Endothelial cell (in vitro differentiated cells): ENCODE data around the gene CHRNA3. TPM values are rescaled to one million over a fixed set of nuclear protein-coding genes. Genes with fewer than 3 reads are reported as not detected.

Experiments used
- DNase-seq: peaks from one replicate; pipeline ENCODE4 v3.0.0; 2021; ENCODE audit warnings: low spot score
- H3K27ac Mint-ChIP-seq: one replicate; pipeline ENCODE4 v1.8.0; 2021; ENCODE audit warnings: mixed read lengths, inconsistent platforms; ENCODE audit not compliant: unreplicated experiment
- H3K27me3 Mint-ChIP-seq: one replicate; pipeline ENCODE4 v1.8.0; 2021; ENCODE audit warnings: mild to moderate bottlenecking, moderate library complexity, mixed read lengths, inconsistent platforms; ENCODE audit not compliant: unreplicated experiment
- H3K36me3 Mint-ChIP-seq: one replicate; pipeline ENCODE4 v1.8.0; 2021; ENCODE audit warnings: mild to moderate bottlenecking, low read depth, mixed read lengths, inconsistent platforms; ENCODE audit not compliant: unreplicated experiment
- H3K4me1 Mint-ChIP-seq: one replicate; pipeline ENCODE4 v1.8.0; 2021; ENCODE audit warnings: mild to moderate bottlenecking, mixed read lengths, inconsistent platforms; ENCODE audit not compliant: unreplicated experiment
- H3K4me3 Mint-ChIP-seq: one replicate; pipeline ENCODE4 v1.8.0; 2021; ENCODE audit warnings: mild to moderate bottlenecking, mixed read lengths, inconsistent platforms; ENCODE audit not compliant: unreplicated experiment
- H3K9me3 Mint-ChIP-seq: one replicate; pipeline ENCODE4 v1.8.0; 2021; ENCODE audit warnings: mixed read lengths, inconsistent platforms; ENCODE audit not compliant: unreplicated experiment
- CTCF ChIP-seq: fragments of 200-600 bp; sonication (generic); IDR thresholded peaks from one replicate; pipeline ENCODE4 v1.5.0; 2021; ENCODE audit warnings: antibody characterized with exemption; ENCODE audit not compliant: unreplicated experiment
- total RNA-seq: library from RNA; stranded (reverse); fragmentation: NEBNext Ultra II Directional; extraction: Animal tissue kit (Norgen Biotek cat#: 25700); gene quantifications from one replicate; pipeline ENCODE4 v1.2.1, GENCODE V29; 2021; ENCODE audit not compliant: unreplicated experiment

CHRNA3 gene
- total RNA-seq, 1 donor from 2014 or later = 0.74 TPM

- Mint-ChIP-seq H3K27me3 (peaks cover 7% of the 10 kb centered on the region), H3K36me3 (no peaks in the 10 kb centered on the region), H3K27ac (no peak overlapping the region), H3K4me3 (no peak overlapping the region), H3K4me1 (peaks cover 5% of the 10 kb centered on the region), H3K9me3 (no peaks in the 10 kb centered on the region)
- TF ChIP-seq CTCF = no peak
- DNase-seq = no peak
Observed at GRCh38 chr15:78629031-78629715, 8.4 kb upstream of the CHRNA3 start.

- Mint-ChIP-seq H3K27ac (no peak overlapping the region), H3K36me3 (no peaks in the 10 kb centered on the region), H3K9me3 (no peaks in the 10 kb centered on the region), H3K27me3 (peaks cover 3% of the 10 kb centered on the region), H3K4me1 (peaks cover 5% of the 10 kb centered on the region), H3K4me3 (no peak overlapping the region)
- TF ChIP-seq CTCF = no peak
- DNase-seq = no peak
Observed at GRCh38 chr15:78628227-78628626, 7.4 kb upstream of the CHRNA3 start.

GRCh38 chr15:78627348-78627747 lies 6.6 kb upstream of the CHRNA3 start:
- Mint-ChIP-seq H3K4me1 (peaks cover 5% of the 10 kb centered on the region), H3K27me3 (peaks cover 3% of the 10 kb centered on the region), H3K9me3 (no peaks in the 10 kb centered on the region), H3K4me3 (no peak overlapping the region), H3K36me3 (no peaks in the 10 kb centered on the region), H3K27ac (no peak overlapping the region)
- TF ChIP-seq CTCF = no peak
- no peak for DNase-seq

GRCh38 chr15:78626381-78626995 lies 5.7 kb upstream of the CHRNA3 start:
- no peak overlapping the region for H3K4me3 Mint-ChIP-seq
- H3K27ac Mint-ChIP-seq = no peak overlapping the region
- H3K9me3 Mint-ChIP-seq = no peaks in the 10 kb centered on the region
- DNase-seq = no peak
- H3K27me3 Mint-ChIP-seq = peaks cover 5% of the 10 kb centered on the region
- no peaks in the 10 kb centered on the region for H3K36me3 Mint-ChIP-seq
- peaks cover 5% of the 10 kb centered on the region for H3K4me1 Mint-ChIP-seq
- no peak for TF ChIP-seq CTCF

GRCh38 chr15:78625606-78626280 lies 4.9 kb upstream of the CHRNA3 start:
- DNase-seq = no peak
- Mint-ChIP-seq H3K27me3 (peaks cover 5% of the 10 kb centered on the region), H3K4me1 (peaks cover 5% of the 10 kb centered on the region), H3K27ac (no peak overlapping the region), H3K4me3 (no peak overlapping the region), H3K9me3 (no peaks in the 10 kb centered on the region), H3K36me3 (no peaks in the 10 kb centered on the region)
- TF ChIP-seq CTCF = no peak
